Body of pancreas (tissue), 4 donors: ENCODE results near the gene IL19.

Source experiments
- POLR2A ChIP-seq, 3 donors: fragments of 450-650 bp; IDR thresholded peaks; one replicate each; pipeline ENCODE4 v1.6.1; 2016; ENCODE audit warnings: antibody characterized with exemption in 3 of 3, mild to moderate bottlenecking in 2 of 3
- TF ChIP-seq, protein P1 (sequence below), 7 experiments: fragments of 450-650 bp in 4 of 7; fragments of 200-600 bp in 3 of 7; sonication (generic) in 3 of 7; IDR thresholded peaks; one replicate each; pipeline ENCODE4 v1.5.1; 2016 to 2019; ENCODE audit warnings: antibody characterized with exemption in 7 of 7

DNA sequence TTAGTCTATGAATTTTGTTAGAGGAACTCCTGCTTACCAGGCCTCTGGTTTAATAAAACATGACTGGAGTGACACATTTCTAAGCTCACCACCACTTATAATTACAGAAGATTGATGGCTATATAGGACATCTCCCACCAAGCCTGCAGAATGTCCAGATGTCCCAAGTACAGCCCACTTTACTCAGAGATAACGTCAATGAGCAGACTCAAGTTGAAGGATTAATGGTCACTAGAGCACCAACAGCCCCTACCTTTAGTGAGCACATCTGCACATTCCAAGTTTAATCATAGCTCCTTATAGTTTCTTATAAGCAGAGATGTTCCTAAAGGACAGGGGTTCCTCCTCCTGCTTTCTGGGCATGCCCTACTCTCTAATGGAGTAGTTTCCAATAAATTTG, 57.5 kb downstream of the IL19 start:
- TF ChIP-seq, protein P1, sequence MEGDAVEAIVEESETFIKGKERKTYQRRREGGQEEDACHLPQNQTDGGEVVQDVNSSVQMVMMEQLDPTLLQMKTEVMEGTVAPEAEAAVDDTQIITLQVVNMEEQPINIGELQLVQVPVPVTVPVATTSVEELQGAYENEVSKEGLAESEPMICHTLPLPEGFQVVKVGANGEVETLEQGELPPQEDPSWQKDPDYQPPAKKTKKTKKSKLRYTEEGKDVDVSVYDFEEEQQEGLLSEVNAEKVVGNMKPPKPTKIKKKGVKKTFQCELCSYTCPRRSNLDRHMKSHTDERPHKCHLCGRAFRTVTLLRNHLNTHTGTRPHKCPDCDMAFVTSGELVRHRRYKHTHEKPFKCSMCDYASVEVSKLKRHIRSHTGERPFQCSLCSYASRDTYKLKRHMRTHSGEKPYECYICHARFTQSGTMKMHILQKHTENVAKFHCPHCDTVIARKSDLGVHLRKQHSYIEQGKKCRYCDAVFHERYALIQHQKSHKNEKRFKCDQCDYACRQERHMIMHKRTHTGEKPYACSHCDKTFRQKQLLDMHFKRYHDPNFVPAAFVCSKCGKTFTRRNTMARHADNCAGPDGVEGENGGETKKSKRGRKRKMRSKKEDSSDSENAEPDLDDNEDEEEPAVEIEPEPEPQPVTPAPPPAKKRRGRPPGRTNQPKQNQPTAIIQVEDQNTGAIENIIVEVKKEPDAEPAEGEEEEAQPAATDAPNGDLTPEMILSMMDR (IDR thresholded peaks at IDR 0.05), result no peak
- TF ChIP-seq POLR2A (IDR thresholded peaks at IDR 0.05), result no peak
